ENCODE data around the gene ESYT2.

Gene ESYT2

GRCh38 chr7:158810846-158811245 lies 18.5 kb downstream of the ESYT2 start:
- H3K4me3 ChIP-seq (ENCODE audit: low read depth, low read length): no peak overlapping the region
- DNase-seq (ENCODE audit: low read depth): no peak

- no peak for DNase-seq (ENCODE audit: low read depth)
- no peak overlapping the region for H3K4me3 ChIP-seq (ENCODE audit: low read depth, low read length)
Measured at GRCh38 chr7:158809596-158809995, 19.7 kb downstream of the ESYT2 start.

DNA sequence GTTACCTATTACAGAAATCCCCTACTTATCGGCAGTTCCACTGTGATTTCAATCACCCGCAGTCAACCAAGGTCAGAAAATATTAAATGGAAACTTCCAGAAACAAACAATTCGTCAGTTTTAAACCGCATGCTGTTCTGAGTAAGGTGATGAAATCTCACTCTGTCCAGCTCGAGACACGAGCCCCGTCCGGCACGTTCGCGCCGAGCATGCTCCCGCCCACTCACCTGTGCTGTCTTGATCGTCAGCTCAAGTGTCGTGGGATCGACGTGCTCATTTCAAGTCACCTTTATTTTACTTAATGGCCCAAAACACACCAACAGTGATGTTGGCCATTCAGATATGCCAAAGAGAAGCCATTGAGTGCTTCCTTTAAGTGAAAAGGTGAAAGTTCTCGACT lies 21.2 kb downstream of the ESYT2 start:
- H3K4me3 ChIP-seq (ENCODE audit: low read depth, low read length): no peak overlapping the region
- DNase-seq (ENCODE audit: low read depth): no peak

- H3K4me3 ChIP-seq (ENCODE audit: low read depth, low read length): no peak overlapping the region
- DNase-seq (ENCODE audit: low read depth): no peak
Measured at GRCh38 chr7:158805937-158806336, 23.4 kb downstream of the ESYT2 start.

DNA sequence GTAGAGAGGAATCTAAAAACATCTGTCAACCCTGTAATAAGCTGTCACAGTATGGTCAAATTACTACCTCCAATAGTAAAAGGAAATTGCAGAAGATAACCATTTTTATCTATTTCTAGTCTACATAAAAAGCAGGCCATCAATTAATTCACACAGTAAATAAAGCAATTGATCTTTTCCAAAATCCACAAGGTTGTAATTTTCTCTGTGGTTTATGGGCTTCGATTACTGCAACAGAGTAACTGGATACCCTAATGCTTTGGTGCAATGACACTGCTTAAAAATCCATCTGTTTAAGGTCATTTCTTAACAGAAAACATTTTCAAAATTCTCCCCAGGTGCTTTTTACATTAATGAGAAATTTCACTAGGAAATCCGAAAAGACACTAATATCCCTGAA lies 23.9 kb downstream of the ESYT2 start:
- DNase-seq (ENCODE audit: low read depth): no peak

DNA sequence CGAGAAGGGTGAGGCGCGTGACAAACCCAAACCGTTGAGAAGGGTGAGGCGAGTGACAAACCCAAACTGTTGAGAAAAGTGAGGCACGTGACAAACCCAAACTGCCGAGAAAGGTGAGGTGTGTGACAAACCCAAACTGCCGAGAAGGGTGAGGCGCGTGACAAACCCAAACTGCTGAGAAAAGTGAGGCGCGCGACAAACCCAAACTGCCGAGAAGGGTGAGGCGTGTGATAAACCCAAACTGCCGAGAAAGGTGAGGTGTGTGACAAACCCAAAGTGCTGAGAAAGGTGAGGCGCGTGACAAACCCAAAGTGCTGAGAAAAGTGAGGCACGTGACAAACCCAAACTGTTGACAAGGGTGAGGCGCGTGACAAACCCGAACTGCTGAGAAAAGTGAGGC lies 25.0 kb downstream of the ESYT2 start:
- H3K4me3 ChIP-seq (ENCODE audit: low read depth, low read length): no peak overlapping the region
- DNase-seq (ENCODE audit: low read depth): no peak

More for the DNA sequence above, 23.9 kb downstream of the ESYT2 start:
- H3K4me3 ChIP-seq (ENCODE audit: low read depth, low read length): no peak overlapping the region

- DNase-seq (ENCODE audit: low read depth): no peak
- no peak overlapping the region for H3K4me3 ChIP-seq (ENCODE audit: low read depth, low read length)
Measured at GRCh38 chr7:158803367-158803969, 25.8 kb downstream of the ESYT2 start.

- no peak for DNase-seq (ENCODE audit: low read depth)
- H3K4me3 ChIP-seq (ENCODE audit: low read depth, low read length): no peak overlapping the region
Measured at GRCh38 chr7:158802535-158803366, 26.6 kb downstream of the ESYT2 start.

GRCh38 chr7:158798741-158799140 lies 30.6 kb downstream of the ESYT2 start:
- H3K4me3 ChIP-seq (ENCODE audit: low read depth, low read length): no peak overlapping the region
- no peak for DNase-seq (ENCODE audit: low read depth)

GRCh38 chr7:158796667-158797066 lies 32.6 kb downstream of the ESYT2 start:
- no peak overlapping the region for H3K4me3 ChIP-seq (ENCODE audit: low read depth, low read length)
- no peak for DNase-seq (ENCODE audit: low read depth)

GRCh38 chr7:158795272-158795671 lies 34.0 kb downstream of the ESYT2 start:
- no peak for DNase-seq (ENCODE audit: low read depth)
- no peak overlapping the region for H3K4me3 ChIP-seq (ENCODE audit: low read depth, low read length)

GRCh38 chr7:158791107-158791506 lies 38.2 kb downstream of the ESYT2 start:
- H3K4me3 ChIP-seq (ENCODE audit: low read depth, low read length): no peak overlapping the region
- no peak for DNase-seq (ENCODE audit: low read depth)

DNA sequence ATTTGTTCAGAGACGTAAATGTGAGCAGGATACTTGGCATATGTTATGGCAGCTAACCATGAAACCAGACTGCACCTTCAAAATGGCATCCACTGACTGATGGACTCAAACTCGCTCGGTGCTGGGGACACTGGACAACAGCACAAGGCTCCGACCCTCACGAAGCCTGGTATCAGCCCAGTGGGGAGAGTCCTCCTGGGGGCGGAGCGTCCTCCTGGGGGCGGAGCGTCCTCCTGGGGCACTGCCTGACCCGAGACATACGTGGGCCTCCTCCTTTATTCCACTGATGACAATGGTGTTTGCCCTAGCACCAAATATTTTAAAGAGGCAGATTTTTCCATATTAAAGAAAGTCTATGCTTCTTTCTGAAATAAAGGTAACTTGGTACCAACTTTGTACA lies 39.5 kb downstream of the ESYT2 start:
- no peak for DNase-seq (ENCODE audit: low read depth)
- no peak overlapping the region for H3K4me3 ChIP-seq (ENCODE audit: low read depth, low read length)

DNA sequence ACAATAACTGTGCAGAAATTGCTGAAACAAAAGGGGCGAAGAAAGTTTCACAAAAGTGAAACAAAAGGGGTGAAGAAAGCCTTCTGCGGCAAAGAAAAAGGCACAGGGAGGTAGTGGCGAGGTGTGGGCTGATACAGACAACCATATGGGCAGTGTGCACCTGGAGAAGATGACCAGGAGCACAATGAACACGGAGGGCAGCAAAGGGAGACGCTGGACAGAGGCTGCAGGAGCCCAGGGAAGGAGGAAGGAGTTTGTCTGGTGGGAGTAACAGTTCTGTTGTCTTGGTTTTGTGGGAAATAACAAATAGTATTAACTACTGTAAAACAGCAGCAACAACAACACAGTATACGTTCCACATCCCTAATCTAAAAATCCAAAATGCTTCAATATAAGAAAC lies 42.4 kb downstream of the ESYT2 start:
- no peak for DNase-seq (ENCODE audit: low read depth)
- H3K4me3 ChIP-seq (ENCODE audit: low read depth, low read length): no peak overlapping the region

GRCh38 chr7:158784270-158784669 lies 45.0 kb downstream of the ESYT2 start:
- H3K4me3 ChIP-seq (ENCODE audit: low read depth, low read length): no peak overlapping the region
- DNase-seq (ENCODE audit: low read depth): no peak

DNA sequence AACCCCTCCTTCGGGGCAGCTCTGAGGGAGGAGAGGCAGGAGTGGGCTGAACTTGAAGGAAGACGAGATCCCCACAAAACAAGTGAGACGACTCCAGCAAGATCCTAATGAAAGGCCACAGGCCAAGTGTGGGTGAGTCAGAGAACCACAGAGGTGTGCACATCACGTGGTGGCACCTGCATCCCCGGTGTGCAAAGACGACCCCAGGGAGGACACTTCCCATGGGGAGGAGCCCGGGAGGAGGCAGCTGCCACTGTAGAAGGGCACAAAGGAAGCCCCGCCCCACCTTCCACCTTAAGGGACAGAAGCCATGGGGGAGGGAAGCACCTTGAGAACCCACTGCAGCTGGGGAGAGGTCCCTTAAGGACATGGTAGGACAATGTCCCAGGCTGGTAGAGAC lies 45.7 kb downstream of the ESYT2 start:
- no peak overlapping the region for H3K4me3 ChIP-seq (ENCODE audit: low read depth, low read length)
- DNase-seq (ENCODE audit: low read depth): no peak

- no peak for DNase-seq (ENCODE audit: low read depth)
- H3K4me3 ChIP-seq (ENCODE audit: low read depth, low read length): no peak overlapping the region
Measured at GRCh38 chr7:158782761-158783401, 46.4 kb downstream of the ESYT2 start.

- no peak overlapping the region for H3K4me3 ChIP-seq (ENCODE audit: low read depth, low read length)
- DNase-seq (ENCODE audit: low read depth): no peak
Measured at GRCh38 chr7:158781974-158782664, 47.2 kb downstream of the ESYT2 start.

DNA sequence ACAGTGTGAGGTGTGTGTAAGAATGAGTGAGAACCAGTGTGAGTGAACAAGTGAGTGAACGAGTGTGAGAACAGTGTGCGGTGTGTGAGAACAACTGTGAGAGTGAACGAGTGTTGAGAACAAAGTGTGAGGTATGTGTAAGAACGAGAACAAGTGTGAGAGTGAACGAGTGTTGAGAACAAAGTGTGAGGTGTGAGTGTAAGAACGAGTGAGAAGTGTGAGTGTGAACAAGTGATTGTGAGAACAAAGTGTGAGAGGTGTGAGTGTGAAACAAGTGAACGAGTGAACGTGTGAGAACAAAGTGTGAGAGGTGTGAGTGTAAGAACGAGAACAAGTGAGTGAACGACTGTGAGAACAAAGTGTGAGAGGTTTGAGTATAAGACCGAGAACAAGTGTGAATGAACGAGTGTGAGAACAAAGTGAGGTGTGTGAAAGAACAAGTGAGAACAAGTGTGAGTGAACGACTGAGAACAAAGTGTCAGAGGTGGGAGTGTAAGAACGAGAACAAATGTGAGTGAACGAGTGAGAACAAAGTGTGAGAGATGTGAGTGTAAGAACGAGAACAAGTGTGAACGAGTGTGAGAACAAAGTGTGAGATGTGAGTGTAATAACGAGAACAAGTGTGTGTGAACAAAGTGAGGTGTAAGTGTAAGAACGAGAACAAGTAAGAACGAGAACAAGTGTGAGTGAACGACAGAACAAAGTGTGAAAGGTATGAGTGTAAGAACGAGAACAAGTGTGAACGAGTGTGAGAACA lies 47.9 kb downstream of the ESYT2 start:
- H3K4me3 ChIP-seq (ENCODE audit: low read depth, low read length): no peak overlapping the region
- DNase-seq (ENCODE audit: low read depth): no peak
